Stomach (tissue), 4 donors: ENCODE data around the gene MANF.

Experiments used
- CTCF ChIP-seq, 7 experiments: fragments of 450-650 bp in 4 of 7; fragments of 200-600 bp in 3 of 7; sonication (generic) in 3 of 7; IDR thresholded peaks; one replicate each; pipeline ENCODE4 v1.5.1; 2016 to 2019; ENCODE audit warnings: antibody characterized with exemption in 7 of 7, control low read depth in 2 of 7, mild to moderate bottlenecking in 1 of 7
- POLR2A ChIP-seq, 4 donors: fragments of 450-650 bp; IDR thresholded peaks; one replicate each; pipeline ENCODE4 v1.6.1; 2016; ENCODE audit warnings: antibody characterized with exemption in 4 of 4, control low read depth in 2 of 4, mild to moderate bottlenecking in 1 of 4, moderate library complexity in 1 of 4

- no peak for TF ChIP-seq POLR2A (IDR thresholded peaks at IDR 0.05)
- TF ChIP-seq CTCF (IDR thresholded peaks at IDR 0.05), result no peak
Measured at GRCh38 chr3:51426921-51427320, 41.8 kb downstream of the MANF start.
